CD4-positive, alpha-beta T cell treated with Interleukin-2 at 100 ng/mL for 4 hours (primary cell): ENCODE data around the gene FUT7.
"Not testable (repeated sequence)": the region's sequence is repeated elsewhere in the genome, so short reads cannot be mapped to it uniquely, and the experiment has no call there.

ENCODE experiments used
- DNase-seq: peaks from one replicate; pipeline ENCODE4 v3.0.0-alpha.2; 2020; ENCODE audit warnings: low spot score

The FUT7 gene

GRCh38 chr9:137017791-137018497 lies 13.9 kb downstream of the FUT7 start:
- no peak for DNase-seq

- no peak for DNase-seq
These were observed 14.8 kb downstream of the FUT7 start for GRCh38 chr9:137017071-137017470.

- no peak for DNase-seq
These were observed 15.5 kb downstream of the FUT7 start for GRCh38 chr9:137016436-137016835.

- DNase-seq, result no peak
These were observed 15.9 kb downstream of the FUT7 start for GRCh38 chr9:137015976-137016375.

- DNase-seq, result no peak
These were observed 16.4 kb downstream of the FUT7 start for GRCh38 chr9:137015540-137015930.

GRCh38 chr9:137014776-137015539 lies 16.9 kb downstream of the FUT7 start:
- DNase-seq, result no peak

- DNase-seq, result no peak
These were observed 17.7 kb downstream of the FUT7 start for GRCh38 chr9:137014166-137014565.

GRCh38 chr9:137013571-137013940 lies 18.3 kb downstream of the FUT7 start:
- DNase-seq, result no peak

GRCh38 chr9:137012694-137013570 lies 19.0 kb downstream of the FUT7 start:
- no peak for DNase-seq

GRCh38 chr9:137011907-137012675 lies 19.8 kb downstream of the FUT7 start:
- no peak for DNase-seq

GRCh38 chr9:137011156-137011555 lies 20.7 kb downstream of the FUT7 start:
- no peak for DNase-seq

- DNase-seq, result no peak
These were observed 21.8 kb downstream of the FUT7 start for GRCh38 chr9:137009938-137010732.

GRCh38 chr9:137009217-137009616 lies 22.7 kb downstream of the FUT7 start:
- DNase-seq, result no peak

- DNase-seq, result no peak
These were observed 23.6 kb downstream of the FUT7 start for GRCh38 chr9:137008312-137008711.

GRCh38 chr9:137007816-137008270 lies 24.0 kb downstream of the FUT7 start:
- DNase-seq, result no peak

- no peak for DNase-seq
These were observed 24.6 kb downstream of the FUT7 start for GRCh38 chr9:137007108-137007815.

- DNase-seq, result no peak
These were observed 25.5 kb downstream of the FUT7 start for GRCh38 chr9:137006116-137007003.

GRCh38 chr9:137004285-137004684 lies 27.6 kb downstream of the FUT7 start:
- DNase-seq, result not testable (repeated sequence)

- DNase-seq, result no peak
These were observed 29.2 kb downstream of the FUT7 start for GRCh38 chr9:137002646-137003041.
